GM23338 (cell line): ENCODE measurements around the gene PRELID3B. TPM values are rescaled to one million over a fixed set of nuclear protein-coding genes. Genes with fewer than 3 reads are reported as not detected.

Experiments
- ATAC-seq: fragments of 200-7000 bp; cut with Tn5 transposase; 3 replicates; pipeline ENCODE4 v1.9.1; 2020
- DNase-seq: peaks from one replicate; pipeline ENCODE4 v3.0.0-alpha.2; 2015; ENCODE audit warnings: low spot score
- H2AFZ ChIP-seq: fragments of 200-600 bp; sonication (generic); 2 replicates; pipeline ENCODE4 v1.8.0; 2016; ENCODE audit warnings: antibody characterized with exemption, mild to moderate bottlenecking, moderate library complexity
- H3F3A ChIP-seq: fragments of 200-600 bp; sonication (generic); replicated peaks from 2 replicates; pipeline ENCODE4 v1.8.0; 2017; ENCODE audit warnings: antibody characterized with exemption, mixed run types, low read depth
- H3K27ac ChIP-seq: fragments of 200-600 bp; sonication (generic); 2 replicates; pipeline ENCODE4 v1.6.1; 2016; ENCODE audit warnings: low read depth
- H3K27me3 ChIP-seq: fragments of 200-600 bp; sonication (generic); 2 replicates; pipeline ENCODE4 v1.8.0; 2016; ENCODE audit warnings: mild to moderate bottlenecking, mixed run types, moderate library complexity; ENCODE audit not compliant: insufficient read depth
- H3K36me3 ChIP-seq: fragments of 200-600 bp; sonication (generic); 2 replicates; pipeline ENCODE4 v1.8.0; 2016; ENCODE audit warnings: mild to moderate bottlenecking; ENCODE audit not compliant: insufficient read depth
- H3K4me1 ChIP-seq: fragments of 200-600 bp; sonication (generic); 2 replicates; pipeline ENCODE4 v1.8.0; 2016; ENCODE audit warnings: mild to moderate bottlenecking, moderate library complexity; ENCODE audit not compliant: insufficient read depth
- H3K4me2 ChIP-seq: fragments of 200-600 bp; sonication (generic); 2 replicates; pipeline ENCODE4 v1.7.1; 2017; ENCODE audit warnings: mixed run types
- H3K4me3 ChIP-seq: fragments of 200-600 bp; sonication (generic); 2 replicates; pipeline ENCODE4 v1.6.1; 2016; ENCODE audit warnings: mixed run types
- H3K79me2 ChIP-seq: fragments of 200-600 bp; sonication (generic); replicated peaks from 2 replicates; pipeline ENCODE4 v1.8.0; 2017; ENCODE audit warnings: mild to moderate bottlenecking; ENCODE audit not compliant: insufficient read depth
- H3K9me2 ChIP-seq: fragments of 200-600 bp; sonication (generic); 2 replicates; pipeline ENCODE4 v1.8.0; 2017; ENCODE audit not compliant: insufficient read depth
- H4K20me1 ChIP-seq: fragments of 200-600 bp; sonication (generic); replicated peaks from 2 replicates; pipeline ENCODE4 v1.8.0; 2017; ENCODE audit warnings: mild to moderate bottlenecking; ENCODE audit not compliant: insufficient read depth
- H3K27ac Mint-ChIP-seq: 2 replicates; pipeline ENCODE4 v1.8.0; 2020; ENCODE audit warnings: inconsistent platforms, mild to moderate bottlenecking, moderate library complexity, mixed read lengths
- H3K27me3 Mint-ChIP-seq: 3 replicates; pipeline ENCODE4 v1.8.0; 2022; ENCODE audit warnings: low read depth, mild to moderate bottlenecking, moderate library complexity, mixed read lengths, inconsistent platforms; ENCODE audit not compliant: insufficient read depth, poor library complexity
- H3K36me3 Mint-ChIP-seq: 3 replicates; pipeline ENCODE4 v1.8.0; 2021; ENCODE audit warnings: low read depth, mild to moderate bottlenecking, inconsistent platforms, moderate library complexity, mixed read lengths
- H3K4me1 Mint-ChIP-seq: 3 replicates; pipeline ENCODE4 v1.8.0; 2020; ENCODE audit warnings: mild to moderate bottlenecking, inconsistent platforms, mixed read lengths
- H3K4me3 Mint-ChIP-seq: 3 replicates; pipeline ENCODE4 v1.8.0; 2021; ENCODE audit warnings: moderate library complexity, mild to moderate bottlenecking, inconsistent platforms, mixed read lengths
- H3K9me3 Mint-ChIP-seq: 3 replicates; pipeline ENCODE4 v1.8.0; 2020; ENCODE audit warnings: moderate library complexity, mild to moderate bottlenecking, inconsistent platforms, mixed read lengths
- CREB1 ChIP-seq: fragments of 250-450 bp; sonication (Bioruptor Pico); IDR thresholded peaks from 2 replicates; pipeline ENCODE4 v1.5.0; 2020; ENCODE audit warnings: low read depth, mild to moderate bottlenecking, moderate library complexity
- EZH2 ChIP-seq: fragments of 200-600 bp; sonication (generic); IDR thresholded peaks from one replicate; pipeline ENCODE4 v1.8.0; 2017; ENCODE audit warnings: antibody characterized with exemption, mild to moderate bottlenecking, low read depth; ENCODE audit not compliant: unreplicated experiment
- ZNF331 ChIP-seq: fragments of 250-450 bp; sonication (Bioruptor Pico); IDR thresholded peaks from 2 replicates; pipeline ENCODE4 v1.5.0; 2020; ENCODE audit warnings: low read depth, mild to moderate bottlenecking, moderate library complexity
- ZNF462 ChIP-seq: fragments of 250-450 bp; sonication (Bioruptor Pico); IDR thresholded peaks from 2 replicates; pipeline ENCODE4 v1.5.0; 2020; ENCODE audit warnings: mild to moderate bottlenecking, moderate library complexity
- polyA plus RNA-seq: library from polyadenylated mRNA; unstranded; fragments of >200 nt; fragmentation: Nextera tagmentation; extraction: Ambion mirVana; gene quantifications from 2 replicates; pipeline ENCODE4 v1.2.1, GENCODE V29; 2016
- total RNA-seq: library from RNA; depleted of rRNA; stranded (reverse); fragments of >200 nt; shearing (Covaris generic); gene quantifications from 2 replicates; pipeline ENCODE4 v1.2.3, GENCODE V29; 2014
- TF ChIP-seq, protein P1 (sequence below): IDR thresholded peaks from 2 replicates; pipeline ENCODE4 v1.6.1; 2016; ENCODE audit warnings: antibody characterized with exemption
- TF ChIP-seq, protein P2 (sequence below), 2 experiments: fragments of 200-600 bp in 1 of 2; sonication (generic) in 1 of 2; conservative IDR thresholded peaks; 2 replicates each; pipeline versions ENCODE4 v1.5.1 to v1.6.1; 2016 to 2017; ENCODE audit warnings: antibody characterized with exemption in 2 of 2, low read depth in 2 of 2, mild to moderate bottlenecking in 2 of 2, moderate library complexity in 1 of 2

The PRELID3B gene
- total and polyA plus RNA-seq, 2 experiments from 2014 or later = 42.7 to 43.6 TPM

DNA sequence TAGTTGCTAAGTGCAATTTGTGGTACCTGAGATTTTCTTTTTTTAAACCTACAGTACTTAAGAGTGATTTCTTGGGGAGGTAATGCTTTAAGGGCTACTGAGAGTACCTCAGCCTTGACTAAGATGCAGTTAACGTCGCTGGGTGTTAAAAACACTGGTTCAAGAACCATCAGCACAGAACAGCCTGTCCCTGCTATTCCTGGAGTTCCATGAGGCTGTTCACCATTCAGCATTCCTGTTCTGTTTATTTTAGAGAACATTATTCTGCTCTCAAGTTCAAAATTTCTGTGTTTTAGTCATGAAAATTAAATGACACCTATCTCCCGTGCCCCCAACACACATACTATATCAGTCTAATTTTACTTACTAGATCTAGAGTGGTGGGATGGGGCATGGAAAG lies 1.7 kb upstream of the PRELID3B start:
- no peak overlapping the region for H3K4me2 ChIP-seq
- no peaks in the 10 kb centered on the region for H3K27me3 ChIP-seq
- peaks cover 6% of the 10 kb centered on the region; the same call in 1 of the 2 replicates for H3F3A ChIP-seq
- Mint-ChIP-seq H3K36me3 (peaks cover 5% of the 10 kb centered on the region; the same call in 2 of the 3 replicates), H3K27ac (no peak overlapping the region), H3K27me3 (peaks cover 6% of the 10 kb centered on the region), H3K4me3 (no peak overlapping the region), H3K9me3 (no peaks in the 10 kb centered on the region), H3K4me1 (peaks cover 16% of the 10 kb centered on the region)
- no peak for ATAC-seq
- H3K4me1 ChIP-seq = 0 out of 2 replicates have a peak, but pooled peaks cover 3% of the 10 kb centered on the region
- DNase-seq = no peak
- H3K36me3 ChIP-seq = no peaks in the 10 kb centered on the region
- H3K4me3 ChIP-seq = no peak overlapping the region
- H3K79me2 ChIP-seq = peaks cover 30% of the 10 kb centered on the region
- H2AFZ ChIP-seq = no peak overlapping the region
- no peak overlapping the region for H3K27ac ChIP-seq
- no peaks in the 10 kb centered on the region for H3K9me2 ChIP-seq
- H4K20me1 ChIP-seq = peaks cover 18% of the 10 kb centered on the region
- no peak for TF ChIP-seq CREB1 (CRISPR knock-in tag)
- no peak for TF ChIP-seq ZNF462 (CRISPR knock-in tag)
- TF ChIP-seq EZH2 = no peak
- TF ChIP-seq, protein P1, sequence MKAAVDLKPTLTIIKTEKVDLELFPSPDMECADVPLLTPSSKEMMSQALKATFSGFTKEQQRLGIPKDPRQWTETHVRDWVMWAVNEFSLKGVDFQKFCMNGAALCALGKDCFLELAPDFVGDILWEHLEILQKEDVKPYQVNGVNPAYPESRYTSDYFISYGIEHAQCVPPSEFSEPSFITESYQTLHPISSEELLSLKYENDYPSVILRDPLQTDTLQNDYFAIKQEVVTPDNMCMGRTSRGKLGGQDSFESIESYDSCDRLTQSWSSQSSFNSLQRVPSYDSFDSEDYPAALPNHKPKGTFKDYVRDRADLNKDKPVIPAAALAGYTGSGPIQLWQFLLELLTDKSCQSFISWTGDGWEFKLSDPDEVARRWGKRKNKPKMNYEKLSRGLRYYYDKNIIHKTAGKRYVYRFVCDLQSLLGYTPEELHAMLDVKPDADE = no peak
- TF ChIP-seq, protein P2, sequence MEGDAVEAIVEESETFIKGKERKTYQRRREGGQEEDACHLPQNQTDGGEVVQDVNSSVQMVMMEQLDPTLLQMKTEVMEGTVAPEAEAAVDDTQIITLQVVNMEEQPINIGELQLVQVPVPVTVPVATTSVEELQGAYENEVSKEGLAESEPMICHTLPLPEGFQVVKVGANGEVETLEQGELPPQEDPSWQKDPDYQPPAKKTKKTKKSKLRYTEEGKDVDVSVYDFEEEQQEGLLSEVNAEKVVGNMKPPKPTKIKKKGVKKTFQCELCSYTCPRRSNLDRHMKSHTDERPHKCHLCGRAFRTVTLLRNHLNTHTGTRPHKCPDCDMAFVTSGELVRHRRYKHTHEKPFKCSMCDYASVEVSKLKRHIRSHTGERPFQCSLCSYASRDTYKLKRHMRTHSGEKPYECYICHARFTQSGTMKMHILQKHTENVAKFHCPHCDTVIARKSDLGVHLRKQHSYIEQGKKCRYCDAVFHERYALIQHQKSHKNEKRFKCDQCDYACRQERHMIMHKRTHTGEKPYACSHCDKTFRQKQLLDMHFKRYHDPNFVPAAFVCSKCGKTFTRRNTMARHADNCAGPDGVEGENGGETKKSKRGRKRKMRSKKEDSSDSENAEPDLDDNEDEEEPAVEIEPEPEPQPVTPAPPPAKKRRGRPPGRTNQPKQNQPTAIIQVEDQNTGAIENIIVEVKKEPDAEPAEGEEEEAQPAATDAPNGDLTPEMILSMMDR (conservative IDR thresholded peaks at IDR 0.05; ENCODE audit: low read depth in 2 of 2) = no peak
- no peak for TF ChIP-seq ZNF331 (CRISPR knock-in tag)
